Kidney epithelial cell (primary cell): Measurements from ENCODE around the gene FGF8. TPM values are rescaled to one million over a fixed set of nuclear protein-coding genes. Genes with fewer than 3 reads are reported as not detected.

Source experiments
- DNase-seq: peaks from one replicate; pipeline ENCODE4 v3.0.0-alpha.2; 2010; ENCODE audit warnings: low read depth
- H3K27me3 ChIP-seq: 2 replicates; pipeline ENCODE4 v1.6.0; 2011; ENCODE audit warnings: low read length; ENCODE audit not compliant: control insufficient read depth, insufficient read depth
- H3K36me3 ChIP-seq: 2 replicates; pipeline ENCODE4 v1.5.1; 2011; ENCODE audit warnings: low read length; ENCODE audit not compliant: control insufficient read depth, insufficient read depth
- H3K4me3 ChIP-seq: 2 replicates; pipeline ENCODE4 v1.5.1; 2011; ENCODE audit warnings: low read depth, mild to moderate bottlenecking, control low read depth, low read length
- total RNA-seq: library from RNA; depleted of rRNA; stranded (reverse); fragments of >200 nt; gene quantifications from 2 replicates; pipeline ENCODE4 v1.2.3, GENCODE V29; 2015
- TF ChIP-seq, protein P1 (sequence below): IDR thresholded peaks from 2 replicates; pipeline ENCODE4 v1.5.1; 2011; ENCODE audit warnings: mild to moderate bottlenecking, moderate library complexity, low read length, control low read depth, inconsistent platforms; ENCODE audit not compliant: insufficient read depth, poor library complexity, severe bottlenecking

FGF8 gene
- total RNA-seq, 1 donor from 2014 or later: not detected

DNA sequence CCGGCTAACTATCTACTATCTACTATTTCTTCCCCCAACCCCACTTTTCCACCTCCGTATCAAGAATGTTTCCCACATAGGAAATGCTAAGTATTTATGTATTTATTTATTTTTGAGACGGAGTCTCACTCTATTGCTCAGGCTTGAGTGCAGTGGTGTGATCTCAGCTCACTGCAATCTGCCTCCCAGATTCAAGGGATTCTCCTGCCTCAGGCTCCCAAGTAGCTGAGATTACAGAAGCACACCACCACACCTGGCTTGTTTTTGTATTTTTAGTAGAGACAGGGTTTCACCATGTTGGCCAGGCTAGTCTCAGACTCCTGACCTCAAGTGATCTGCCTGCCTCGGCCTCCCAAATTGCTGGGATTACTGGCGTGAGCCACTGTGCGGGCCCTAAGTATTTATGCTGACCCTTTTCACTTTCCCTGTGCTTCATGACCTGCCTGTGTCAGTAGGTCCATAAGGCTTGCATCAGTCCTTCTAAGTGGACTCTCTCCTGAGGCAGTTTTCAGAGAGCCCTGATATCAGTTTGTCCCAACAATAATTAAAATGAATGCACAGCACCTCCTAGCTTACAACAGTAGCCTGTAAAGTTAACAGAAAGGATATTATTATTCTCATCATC, 55.2 kb downstream of the FGF8 start:
- Histone ChIP-seq H3K36me3 (no peaks in the 10 kb centered on the region), H3K27me3 (no peaks in the 10 kb centered on the region), H3K4me3 (no peak overlapping the region)
- TF ChIP-seq, protein P1, sequence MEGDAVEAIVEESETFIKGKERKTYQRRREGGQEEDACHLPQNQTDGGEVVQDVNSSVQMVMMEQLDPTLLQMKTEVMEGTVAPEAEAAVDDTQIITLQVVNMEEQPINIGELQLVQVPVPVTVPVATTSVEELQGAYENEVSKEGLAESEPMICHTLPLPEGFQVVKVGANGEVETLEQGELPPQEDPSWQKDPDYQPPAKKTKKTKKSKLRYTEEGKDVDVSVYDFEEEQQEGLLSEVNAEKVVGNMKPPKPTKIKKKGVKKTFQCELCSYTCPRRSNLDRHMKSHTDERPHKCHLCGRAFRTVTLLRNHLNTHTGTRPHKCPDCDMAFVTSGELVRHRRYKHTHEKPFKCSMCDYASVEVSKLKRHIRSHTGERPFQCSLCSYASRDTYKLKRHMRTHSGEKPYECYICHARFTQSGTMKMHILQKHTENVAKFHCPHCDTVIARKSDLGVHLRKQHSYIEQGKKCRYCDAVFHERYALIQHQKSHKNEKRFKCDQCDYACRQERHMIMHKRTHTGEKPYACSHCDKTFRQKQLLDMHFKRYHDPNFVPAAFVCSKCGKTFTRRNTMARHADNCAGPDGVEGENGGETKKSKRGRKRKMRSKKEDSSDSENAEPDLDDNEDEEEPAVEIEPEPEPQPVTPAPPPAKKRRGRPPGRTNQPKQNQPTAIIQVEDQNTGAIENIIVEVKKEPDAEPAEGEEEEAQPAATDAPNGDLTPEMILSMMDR: no peak
- DNase-seq: no peak

Other genes starting within 250 kb of the FGF8 start
- 24.0 and 32.2 TPM in 2 replicates for gene POLL, start 187.9 kb downstream of the FGF8 start, total RNA-seq
- 29.6 and 51.4 TPM in 2 replicates for gene DPCD, start 187.8 kb downstream of the FGF8 start, total RNA-seq
- 24.4 and 27.5 TPM in 2 replicates for gene FBXW4, start 80.9 kb downstream of the FGF8 start, total RNA-seq
- 98.6 and 115 TPM in 2 replicates for gene NPM3, start 7.3 kb upstream of the FGF8 start, total RNA-seq
- 72.8 and 78.9 TPM in 2 replicates for gene OGA, start 42.3 kb upstream of the FGF8 start, total RNA-seq
- gene KCNIP2, start 67.7 kb upstream of the FGF8 start, total RNA-seq: 0.29 and 0.48 TPM in 2 replicates